Measurements from ENCODE around the gene FAM204A.

FAM204A gene

DNA sequence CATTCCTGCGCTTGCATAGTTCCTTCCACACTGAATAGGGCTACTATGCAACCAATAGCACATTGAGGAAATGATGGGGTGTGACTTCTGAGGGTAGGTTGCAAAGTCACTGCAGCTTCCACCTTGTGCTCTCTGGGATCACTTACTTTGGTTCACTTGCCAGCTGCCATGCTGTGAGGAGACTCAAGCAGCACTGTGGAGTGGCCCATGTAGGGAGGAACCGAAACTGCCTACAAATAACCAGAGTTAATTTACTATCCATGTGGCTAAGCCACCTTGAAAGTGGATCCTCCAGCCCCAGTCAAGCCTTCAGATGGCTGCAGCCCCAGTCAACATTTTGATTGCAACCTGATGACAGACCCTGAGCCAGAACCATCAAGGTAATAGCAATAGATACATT, 64.3 kb downstream of the FAM204A start:
- no peak for DNase-seq (ENCODE audit: low read depth)

DNA sequence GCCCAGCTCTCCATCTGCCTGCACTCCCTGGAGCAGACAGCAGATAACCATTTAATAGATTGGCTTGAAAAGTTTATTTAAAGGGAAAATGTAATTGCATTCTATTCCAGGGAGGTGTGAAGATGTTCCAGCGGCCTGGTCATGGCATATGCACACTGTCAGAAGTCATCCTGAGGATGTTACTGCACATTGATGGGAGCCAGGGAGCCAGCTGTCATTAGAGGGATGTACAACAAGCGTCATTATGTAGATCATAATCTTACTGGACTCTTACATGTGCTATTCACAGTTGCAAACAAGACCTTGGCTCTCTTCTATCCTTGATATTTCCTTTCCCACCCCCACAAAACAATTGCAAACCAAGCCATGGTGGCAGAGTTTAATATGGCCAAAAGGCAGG, 65.4 kb downstream of the FAM204A start:
- DNase-seq (ENCODE audit: low read depth) = no peak

DNA sequence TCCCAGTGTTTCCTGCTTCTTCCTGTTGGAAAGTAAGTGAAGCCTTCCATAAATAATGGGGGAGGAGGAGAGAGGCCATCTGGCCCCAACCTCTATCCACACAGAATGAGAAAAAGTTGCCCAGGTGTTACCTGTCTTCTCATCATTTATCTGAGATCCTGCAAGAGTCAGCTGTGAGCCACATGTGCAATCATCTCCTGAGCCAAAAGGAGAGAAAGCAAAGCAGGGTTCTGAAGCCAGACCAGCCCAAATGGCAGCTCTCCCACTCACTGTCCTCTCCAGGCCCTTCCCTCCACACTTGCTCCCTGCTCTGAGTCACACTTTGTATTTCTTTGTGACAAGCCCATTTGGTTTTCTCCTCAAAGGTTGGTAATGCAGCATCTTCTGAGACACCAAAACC, 65.9 kb downstream of the FAM204A start:
- no peak for DNase-seq (ENCODE audit: low read depth)

DNA sequence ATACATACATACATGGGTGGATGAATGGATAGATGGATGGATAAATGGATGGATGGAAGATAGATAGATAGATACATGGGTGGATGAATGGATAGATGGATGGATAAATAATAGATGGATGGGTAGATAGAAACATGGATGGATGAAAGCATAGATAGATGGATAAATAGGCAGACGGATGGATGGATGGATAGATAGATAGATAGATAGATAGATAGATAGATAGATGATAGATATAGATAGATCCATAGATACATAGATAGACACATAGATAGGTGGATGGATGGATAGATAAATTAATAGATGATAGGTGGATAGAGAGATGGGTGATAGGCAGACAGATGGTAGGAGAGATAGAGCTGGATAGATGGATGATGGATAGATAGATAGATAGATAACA, 68.5 kb downstream of the FAM204A start:
- no peak for DNase-seq (ENCODE audit: low read depth)

- DNase-seq (ENCODE audit: low read depth) = no peak
Measured at GRCh38 chr10:118272767-118273166, 69.4 kb downstream of the FAM204A start.

- DNase-seq (ENCODE audit: low read depth) = no peak
Measured at GRCh38 chr10:118272149-118272721, 69.9 kb downstream of the FAM204A start.

DNA sequence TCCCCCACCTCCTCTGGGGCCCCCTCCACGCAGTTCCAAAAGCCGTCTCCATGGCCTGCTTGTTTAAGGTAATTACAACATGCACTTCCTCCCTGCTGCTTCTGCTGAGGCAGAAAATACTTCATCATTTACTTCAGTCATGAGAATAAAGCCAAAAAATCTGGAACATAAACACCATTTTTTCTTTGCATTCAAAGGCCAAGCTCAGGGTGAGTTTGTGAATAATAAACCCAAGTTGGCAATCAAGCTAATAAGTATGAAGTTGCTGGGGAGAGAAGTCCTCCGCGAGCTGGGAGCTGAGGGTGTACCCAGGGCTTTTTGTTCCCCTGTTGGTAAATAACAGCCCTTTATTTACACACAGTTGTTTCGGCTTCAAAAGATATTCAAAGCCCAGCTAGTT, 70.5 kb downstream of the FAM204A start:
- no peak for DNase-seq (ENCODE audit: low read depth)

DNA sequence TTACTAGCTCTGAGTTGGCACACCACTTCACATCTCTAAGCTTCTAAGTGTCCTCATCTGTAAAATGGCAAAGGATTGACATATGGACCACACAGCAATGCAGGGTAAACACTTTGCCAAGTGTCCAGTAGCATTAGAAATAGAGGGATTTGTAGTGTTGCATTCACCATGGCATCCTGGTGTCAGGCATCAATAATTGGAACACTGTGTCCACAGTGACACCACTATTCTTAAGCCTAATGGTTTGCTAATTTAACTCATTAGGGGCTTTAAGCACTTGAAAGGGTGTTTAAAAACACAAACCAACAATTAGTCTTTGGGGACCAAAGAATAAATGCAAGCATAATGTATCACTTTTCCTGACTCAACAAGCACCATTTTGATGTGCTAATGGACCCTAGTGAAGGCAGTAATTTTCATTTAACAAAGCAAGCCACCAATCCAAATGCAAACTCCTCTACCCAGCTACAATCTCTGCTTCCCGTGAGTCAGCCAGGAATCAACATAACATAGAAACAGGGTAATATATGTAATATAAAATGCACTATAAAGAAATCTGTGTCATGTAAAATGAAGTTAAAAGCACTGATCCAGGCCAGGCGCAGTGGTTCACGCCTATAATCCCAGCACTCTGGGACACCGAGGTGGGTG, 75.9 kb downstream of the FAM204A start:
- no peak for DNase-seq (ENCODE audit: low read depth)

- no peak for DNase-seq (ENCODE audit: low read depth)
Measured at GRCh38 chr10:118264838-118265470, 77.2 kb downstream of the FAM204A start.

DNA sequence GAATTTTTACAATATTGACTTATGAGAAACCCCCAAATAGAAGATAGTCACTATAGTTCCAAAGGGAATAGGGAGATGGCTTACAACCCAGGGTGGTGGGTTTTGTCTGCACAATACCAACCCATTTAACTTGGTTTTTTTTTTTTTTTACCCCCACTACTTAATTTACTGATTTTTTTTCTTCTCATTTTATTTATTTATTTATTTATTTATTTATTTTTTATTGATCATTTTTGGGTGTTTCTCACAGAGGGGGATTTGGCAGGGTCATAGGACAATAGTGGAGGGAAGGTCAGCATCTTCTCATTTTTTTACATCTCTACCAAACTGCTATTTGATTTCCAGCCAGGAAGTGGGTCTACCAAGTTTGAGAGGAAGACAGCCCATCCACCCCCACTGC, 77.9 kb downstream of the FAM204A start:
- DNase-seq (ENCODE audit: low read depth) = no peak

- no peak for DNase-seq (ENCODE audit: low read depth)
Measured at GRCh38 chr10:118262538-118262937, 79.6 kb downstream of the FAM204A start.

DNA sequence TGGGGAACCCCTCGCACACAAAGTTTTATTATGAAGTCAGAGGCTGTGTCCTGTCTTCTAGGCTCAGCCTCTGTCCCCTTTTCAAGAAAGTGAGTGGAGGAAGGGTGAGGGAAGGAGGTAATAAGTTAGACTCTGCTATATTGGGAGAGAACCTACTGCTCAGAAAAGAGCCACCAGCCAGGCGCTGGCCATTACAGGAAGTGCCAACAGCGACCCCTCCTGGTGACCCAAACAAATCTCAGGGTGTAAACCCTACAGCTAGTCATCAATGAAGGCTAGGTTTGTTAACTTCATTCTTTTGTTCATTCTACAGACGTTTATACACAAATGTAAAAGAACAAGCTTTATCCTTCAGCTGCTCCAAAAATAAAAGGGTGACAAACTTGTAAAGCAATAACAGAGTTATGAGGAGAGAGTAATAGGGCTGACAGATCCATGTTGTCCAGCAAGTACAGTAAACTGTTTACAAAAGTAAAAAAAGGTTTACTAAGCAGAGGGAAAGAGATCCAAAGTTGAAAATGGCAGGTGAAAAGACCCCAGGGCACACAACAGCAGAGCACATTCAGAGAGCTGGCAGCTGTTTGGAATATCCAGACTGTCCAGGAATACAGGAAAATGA, 82.7 kb downstream of the FAM204A start:
- DNase-seq (ENCODE audit: low read depth) = no peak

DNA sequence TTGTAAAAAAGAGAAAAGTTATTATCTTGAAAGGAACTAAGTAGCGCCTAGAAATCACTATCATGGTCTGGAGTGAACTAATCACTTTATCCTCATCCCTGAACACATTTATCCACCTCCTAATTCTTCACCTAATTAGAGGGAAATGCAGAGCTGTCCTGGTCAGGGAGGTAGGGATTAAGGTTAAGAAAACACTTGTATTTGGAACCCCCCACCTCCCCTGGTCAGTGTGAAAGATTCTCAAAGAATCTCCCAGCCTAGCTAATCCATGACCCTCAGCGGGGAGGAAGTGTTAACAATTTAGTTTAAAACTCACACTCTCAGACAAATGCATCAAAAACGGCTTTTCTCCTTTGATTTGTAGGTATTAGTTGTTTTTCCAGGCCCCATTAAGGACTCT, 83.8 kb downstream of the FAM204A start:
- no peak for DNase-seq (ENCODE audit: low read depth)

DNA sequence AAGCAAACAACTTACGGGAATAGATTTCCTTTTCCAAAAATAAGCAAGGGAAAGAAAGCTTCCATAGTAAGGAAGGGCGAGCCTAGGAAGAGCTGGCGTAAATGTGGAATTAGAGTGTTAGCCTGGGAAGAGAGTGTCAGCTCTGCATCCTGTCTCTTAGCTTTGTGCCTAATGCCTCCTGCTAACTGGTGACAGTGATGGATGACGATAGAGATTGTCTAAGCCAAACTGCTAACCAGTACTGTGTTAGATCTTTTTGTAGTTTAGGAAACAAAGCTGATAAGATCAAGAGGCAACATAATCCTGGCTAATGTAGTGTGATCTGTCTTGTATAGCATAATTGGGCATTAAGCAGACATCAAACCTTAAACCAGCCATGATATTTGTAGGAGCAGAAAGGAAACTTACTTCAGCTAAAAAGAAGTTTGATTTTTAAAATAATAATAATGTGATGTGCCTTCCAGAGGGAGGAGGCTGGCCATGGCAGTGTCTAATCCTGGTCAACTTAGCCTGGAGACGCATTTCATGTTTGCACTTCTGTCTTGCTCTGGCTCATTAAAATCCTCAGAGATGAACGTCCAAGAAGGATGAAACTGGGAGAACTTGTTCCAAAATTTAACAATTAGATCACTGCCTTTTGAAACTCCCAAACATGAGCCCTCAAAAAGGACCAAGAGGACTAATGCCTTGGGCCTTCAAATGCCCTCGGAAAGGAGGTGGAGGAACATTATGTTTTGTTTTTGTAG, 85.1 kb downstream of the FAM204A start:
- DNase-seq (ENCODE audit: low read depth) = no peak

DNA sequence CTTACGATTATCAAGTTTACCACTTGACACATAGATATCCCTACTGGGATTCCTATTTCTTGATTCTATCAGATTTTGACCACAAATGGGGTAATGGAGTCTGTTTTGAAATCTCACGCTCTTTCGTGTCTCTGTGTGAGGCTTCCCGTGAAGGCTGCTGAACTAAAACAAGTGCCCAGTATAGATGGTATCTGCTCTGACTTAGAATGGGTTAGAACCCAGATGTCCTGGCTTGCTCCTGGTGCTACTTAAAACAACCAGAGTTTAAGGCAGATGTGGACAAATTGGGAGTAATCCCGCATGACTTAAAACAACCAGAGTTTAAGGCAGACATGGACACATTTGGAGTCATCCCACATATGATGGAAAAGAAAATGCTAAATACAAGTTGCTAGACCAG, 85.9 kb downstream of the FAM204A start:
- DNase-seq (ENCODE audit: low read depth) = no peak

- DNase-seq (ENCODE audit: low read depth) = no peak
Measured at GRCh38 chr10:118255355-118255754, 86.8 kb downstream of the FAM204A start.

GRCh38 chr10:118254654-118255053, 87.5 kb downstream of the FAM204A start:
- DNase-seq (ENCODE audit: low read depth) = no peak

DNA sequence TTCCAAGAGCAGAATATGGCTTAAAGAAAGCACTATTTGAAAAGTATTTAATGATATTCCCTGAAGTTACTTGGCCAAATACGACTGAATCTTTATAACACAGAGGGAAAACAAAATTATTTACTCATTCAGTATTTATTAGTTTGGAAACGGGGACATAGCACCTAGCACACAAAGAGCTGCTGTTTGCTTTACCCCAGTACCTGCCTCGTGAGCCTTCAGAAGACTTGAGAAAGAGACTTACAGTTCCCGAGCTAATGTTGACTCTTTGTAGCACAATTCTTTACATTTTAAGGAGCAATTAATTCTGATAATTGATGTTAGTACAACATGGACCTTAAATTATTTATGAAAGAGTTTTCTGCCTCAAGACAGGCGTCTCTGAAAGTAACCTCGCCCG, 88.7 kb downstream of the FAM204A start:
- no peak for DNase-seq (ENCODE audit: low read depth)

GRCh38 chr10:118251791-118252190, 90.3 kb downstream of the FAM204A start:
- DNase-seq (ENCODE audit: low read depth) = no peak

GRCh38 chr10:118249714-118250113, 92.4 kb downstream of the FAM204A start:
- no peak for DNase-seq (ENCODE audit: low read depth)

All from stimulated activated CD8-positive, alpha-beta memory T cell treated with anti-CD3 and anti-CD28 coated beads, Interleukin-12 subunit alpha, Interleukin-12 subunit beta, amount 100 ng/mL, for 1 hour (primary cell).